ENCODE results near the gene GRIA4. TPM values are rescaled to one million over a fixed set of nuclear protein-coding genes. Genes with fewer than 3 reads are reported as not detected.

Gene GRIA4
- total RNA-seq, 1 donor from 2014 or later, result 0.27 TPM

DNA sequence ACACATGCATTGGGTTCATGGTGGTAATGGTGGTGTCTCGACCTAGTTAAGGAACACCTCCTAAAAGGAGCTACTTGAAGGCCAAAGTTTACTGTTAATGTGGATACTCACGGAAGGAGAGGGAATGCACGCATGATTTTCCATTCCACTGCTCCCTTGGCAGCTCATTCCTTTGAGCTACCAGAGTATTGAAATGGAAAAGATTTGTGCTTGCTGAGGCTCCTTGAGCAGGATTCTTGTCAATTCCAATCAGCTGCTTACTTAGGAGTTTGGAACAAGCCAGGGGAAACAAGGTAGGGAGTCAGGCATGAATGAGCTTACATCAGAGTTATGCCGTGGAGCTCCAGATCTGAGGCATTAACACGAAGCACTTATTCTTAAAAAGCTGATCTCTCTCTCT, 108.8 kb downstream of the GRIA4 start:
- DNase-seq (ENCODE audit: low read depth), result peak; percentile 40
- H3K4me3 ChIP-seq (ENCODE audit: insufficient read depth, low read depth, low read length), result no peak overlapping the region
- no peak for FAIRE-seq

DNA sequence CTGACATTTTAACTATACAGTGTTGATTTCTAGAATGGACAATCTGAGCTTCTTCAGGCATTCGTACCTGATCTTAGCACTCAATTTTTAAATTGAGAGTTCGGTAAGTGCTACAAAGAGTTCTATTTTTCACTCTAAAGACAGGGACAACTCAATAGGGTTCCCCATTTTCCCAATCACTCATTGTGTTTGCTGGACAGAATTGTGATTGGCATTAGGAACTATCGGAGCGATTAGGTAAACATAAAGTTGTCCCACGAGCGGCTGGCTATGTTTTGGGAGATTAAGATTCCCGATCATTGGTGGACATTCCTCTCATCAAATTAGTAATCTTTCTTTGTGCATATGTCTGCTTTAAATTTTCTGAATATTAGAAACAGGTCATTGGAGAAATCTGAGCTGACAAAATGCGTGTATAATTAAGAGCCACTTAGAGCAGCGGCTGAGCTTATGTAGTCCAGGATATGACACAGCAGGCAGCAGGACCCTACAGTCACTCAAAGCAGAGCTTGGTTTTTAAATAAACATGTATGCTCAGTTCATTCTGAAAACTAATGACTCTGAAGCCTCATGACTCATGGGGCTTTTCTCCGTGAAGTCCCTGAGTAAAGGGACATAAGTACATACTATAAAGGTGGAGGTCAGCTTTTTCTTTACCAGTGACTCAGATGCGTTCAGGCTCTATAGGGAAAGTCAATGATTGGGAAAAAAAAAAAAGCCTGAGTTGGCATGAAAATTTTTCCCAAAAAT, 109.4 kb downstream of the GRIA4 start:
- Histone ChIP-seq H3K27ac (ENCODE audit: low read depth, low read length) (peak overlapping the region; percentile 41), H3K4me1 (ENCODE audit: insufficient read depth, low read length) (peaks cover 8% of the 10 kb centered on the region), H3K36me3 (ENCODE audit: insufficient read depth, low read length) (no peaks in the 10 kb centered on the region), H3K9me3 (ENCODE audit: insufficient read depth, low read depth, low read length) (no peaks in the 10 kb centered on the region), H2AFZ (ENCODE audit: low read depth, low read length) (peak overlapping the region; percentile 23), H3K27me3 (ENCODE audit: insufficient read depth, low read length) (no peaks in the 10 kb centered on the region), H3K4me2 (ENCODE audit: low read length) (peak overlapping the region; percentile 78), H3K9ac (ENCODE audit: low read length) (peak overlapping the region; percentile 44), H3K4me3 (ENCODE audit: insufficient read depth, low read depth, low read length) (peak overlapping the region; percentile 17), H4K20me1 (ENCODE audit: insufficient read depth, low read length) (no peaks in the 10 kb centered on the region), H3K79me2 (ENCODE audit: insufficient read depth, low read length) (no peaks in the 10 kb centered on the region)
- TF ChIP-seq, protein P1, sequence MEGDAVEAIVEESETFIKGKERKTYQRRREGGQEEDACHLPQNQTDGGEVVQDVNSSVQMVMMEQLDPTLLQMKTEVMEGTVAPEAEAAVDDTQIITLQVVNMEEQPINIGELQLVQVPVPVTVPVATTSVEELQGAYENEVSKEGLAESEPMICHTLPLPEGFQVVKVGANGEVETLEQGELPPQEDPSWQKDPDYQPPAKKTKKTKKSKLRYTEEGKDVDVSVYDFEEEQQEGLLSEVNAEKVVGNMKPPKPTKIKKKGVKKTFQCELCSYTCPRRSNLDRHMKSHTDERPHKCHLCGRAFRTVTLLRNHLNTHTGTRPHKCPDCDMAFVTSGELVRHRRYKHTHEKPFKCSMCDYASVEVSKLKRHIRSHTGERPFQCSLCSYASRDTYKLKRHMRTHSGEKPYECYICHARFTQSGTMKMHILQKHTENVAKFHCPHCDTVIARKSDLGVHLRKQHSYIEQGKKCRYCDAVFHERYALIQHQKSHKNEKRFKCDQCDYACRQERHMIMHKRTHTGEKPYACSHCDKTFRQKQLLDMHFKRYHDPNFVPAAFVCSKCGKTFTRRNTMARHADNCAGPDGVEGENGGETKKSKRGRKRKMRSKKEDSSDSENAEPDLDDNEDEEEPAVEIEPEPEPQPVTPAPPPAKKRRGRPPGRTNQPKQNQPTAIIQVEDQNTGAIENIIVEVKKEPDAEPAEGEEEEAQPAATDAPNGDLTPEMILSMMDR (IDR thresholded peaks at IDR 0.05; ENCODE audit: insufficient read depth, low read depth, low read length), result no peak
- Mint-ChIP-seq H3K27me3 (ENCODE audit: low read depth, unreplicated experiment) (no peaks in the 10 kb centered on the region), H3K4me3 (ENCODE audit: unreplicated experiment) (no peak overlapping the region), H3K27ac (ENCODE audit: unreplicated experiment) (peak overlapping the region; percentile 66), H3K9me3 (ENCODE audit: unreplicated experiment) (peaks cover under 1% of the 10 kb centered on the region), H3K4me1 (ENCODE audit: low read depth, unreplicated experiment) (peaks cover 6% of the 10 kb centered on the region), H3K36me3 (ENCODE audit: low read depth, unreplicated experiment) (no peaks in the 10 kb centered on the region)
- peak; percentile 85 for DNase-seq (ENCODE audit: low read depth)
- FAIRE-seq, result no peak

More for the DNA sequence above, 108.8 kb downstream of the GRIA4 start:
- Histone ChIP-seq H3K27ac (ENCODE audit: low read depth, low read length) (peak overlapping the region; percentile 41), H2AFZ (ENCODE audit: low read depth, low read length) (peak overlapping the region; percentile 23), H3K79me2 (ENCODE audit: insufficient read depth, low read length) (no peaks in the 10 kb centered on the region), H3K27me3 (ENCODE audit: insufficient read depth, low read length) (no peaks in the 10 kb centered on the region), H3K9me3 (ENCODE audit: insufficient read depth, low read depth, low read length) (no peaks in the 10 kb centered on the region), H3K4me2 (ENCODE audit: low read length) (peak overlapping the region; percentile 78), H4K20me1 (ENCODE audit: insufficient read depth, low read length) (no peaks in the 10 kb centered on the region), H3K9ac (ENCODE audit: low read length) (no peak overlapping the region), H3K36me3 (ENCODE audit: insufficient read depth, low read length) (no peaks in the 10 kb centered on the region), H3K4me1 (ENCODE audit: insufficient read depth, low read length) (peaks cover 8% of the 10 kb centered on the region)
- no peaks in the 10 kb centered on the region for H3K36me3 Mint-ChIP-seq (ENCODE audit: low read depth, unreplicated experiment)
- no peaks in the 10 kb centered on the region for H3K9me3 Mint-ChIP-seq (ENCODE audit: unreplicated experiment)
- no peak overlapping the region for H3K27ac Mint-ChIP-seq (ENCODE audit: unreplicated experiment)
- H3K27me3 Mint-ChIP-seq (ENCODE audit: low read depth, unreplicated experiment), result no peaks in the 10 kb centered on the region
- TF ChIP-seq, protein P1 (IDR thresholded peaks at IDR 0.05; ENCODE audit: insufficient read depth, low read depth, low read length), result no peak
- no peak for TF ChIP-seq EZH2 (IDR thresholded peaks at IDR 0.05; ENCODE audit: insufficient read depth, low read length)
- H3K4me3 Mint-ChIP-seq (ENCODE audit: unreplicated experiment), result no peak overlapping the region
- H3K4me1 Mint-ChIP-seq (ENCODE audit: low read depth, unreplicated experiment), result peaks cover 6% of the 10 kb centered on the region

DNA sequence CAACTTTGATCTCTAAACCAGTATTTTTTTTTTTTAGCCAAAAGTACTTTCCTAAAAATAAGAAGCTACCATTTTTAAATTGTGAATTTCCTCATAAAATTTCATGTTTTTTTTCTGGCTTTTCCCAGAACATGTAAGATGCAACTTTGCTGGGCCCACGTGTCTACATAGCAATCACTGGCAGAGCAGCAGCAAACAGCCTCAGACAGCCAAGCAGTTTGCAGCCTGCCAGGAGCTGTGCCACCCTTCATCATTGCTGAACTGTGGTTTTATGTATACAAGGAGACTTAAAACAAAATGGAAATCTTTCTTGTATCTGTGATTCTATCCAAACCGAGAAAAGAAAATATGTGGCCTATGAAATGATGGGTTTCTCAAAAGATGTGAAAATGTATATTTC, 110.2 kb downstream of the GRIA4 start:
- FAIRE-seq, result no peak
- H3K36me3 Mint-ChIP-seq (ENCODE audit: low read depth, unreplicated experiment), result no peaks in the 10 kb centered on the region

More for the DNA sequence above, 110.2 kb downstream of the GRIA4 start:
- no peaks in the 10 kb centered on the region for H3K79me2 ChIP-seq (ENCODE audit: insufficient read depth, low read length)
- Mint-ChIP-seq H3K9me3 (ENCODE audit: unreplicated experiment) (peaks cover 2% of the 10 kb centered on the region), H3K4me3 (ENCODE audit: unreplicated experiment) (no peak overlapping the region), H3K27me3 (ENCODE audit: low read depth, unreplicated experiment) (no peaks in the 10 kb centered on the region), H3K4me1 (ENCODE audit: low read depth, unreplicated experiment) (peaks cover 6% of the 10 kb centered on the region), H3K27ac (ENCODE audit: unreplicated experiment) (peak overlapping the region; percentile 58)
- peaks cover 8% of the 10 kb centered on the region for H3K4me1 ChIP-seq (ENCODE audit: insufficient read depth, low read length)
- no peak for TF ChIP-seq EZH2 (IDR thresholded peaks at IDR 0.05; ENCODE audit: insufficient read depth, low read length)
- TF ChIP-seq, protein P1 (IDR thresholded peaks at IDR 0.05; ENCODE audit: insufficient read depth, low read depth, low read length), result no peak
- no peak overlapping the region for H3K9ac ChIP-seq (ENCODE audit: low read length)
- H3K4me2 ChIP-seq (ENCODE audit: low read length), result peak overlapping the region; percentile 78
- no peak overlapping the region for H2AFZ ChIP-seq (ENCODE audit: low read depth, low read length)
- H4K20me1 ChIP-seq (ENCODE audit: insufficient read depth, low read length), result no peaks in the 10 kb centered on the region
- H3K9me3 ChIP-seq (ENCODE audit: insufficient read depth, low read depth, low read length), result no peaks in the 10 kb centered on the region
- DNase-seq (ENCODE audit: low read depth), result no peak
- no peak overlapping the region for H3K27ac ChIP-seq (ENCODE audit: low read depth, low read length)
- H3K4me3 ChIP-seq (ENCODE audit: insufficient read depth, low read depth, low read length), result no peak overlapping the region
- no peaks in the 10 kb centered on the region for H3K27me3 ChIP-seq (ENCODE audit: insufficient read depth, low read length)
- no peaks in the 10 kb centered on the region for H3K36me3 ChIP-seq (ENCODE audit: insufficient read depth, low read length)
